SK-N-SH (cell line): ENCODE measurements around the gene DPF3. TPM values are rescaled to one million over a fixed set of nuclear protein-coding genes. Genes with fewer than 3 reads are reported as not detected.

ENCODE experiments used
- CTCF ChIA-PET: fragments of 300-600, 350-600 bp; formaldehyde crosslinking; extraction: SDS; loops from one replicate; lab custom pipeline; 2021; lab: Yijun Ruan, JAX
- POLR2A ChIA-PET: fragments of 350-600 bp; sonication (Branson Sonifier 250); formaldehyde crosslinking; extraction: SDS; loops from one replicate; lab custom pipeline; 2020; ENCODE audit warnings: antibody characterized with exemption, inconsistent platforms; lab: Yijun Ruan, JAX
- DNase-seq: peaks from one replicate; pipeline ENCODE4 v3.0.0; 2012
- H2AFZ ChIP-seq: fragments of 200-600 bp; sonication (generic); 2 replicates; pipeline ENCODE4 v1.8.1; 2016; ENCODE audit warnings: antibody characterized with exemption, mild to moderate bottlenecking, low read depth
- H3F3A ChIP-seq: fragments of 200-600 bp; sonication (generic); replicated peaks from 2 replicates; pipeline ENCODE3; 2016; ENCODE audit warnings: antibody characterized with exemption, mild to moderate bottlenecking; ENCODE audit not compliant: insufficient read depth
- H3K27ac ChIP-seq, 2 experiments: fragments of 200-500 bp in 1 of 2; fragments of 200-600 bp in 1 of 2; sonication (Bioruptor generic) in 1 of 2; sonication (generic), shearing (Covaris generic) in 1 of 2; 2 replicates each; pipeline versions ENCODE4 v1.5.1 to v1.6.1; 2014 to 2016; ENCODE audit warnings: low read depth in 2 of 2, inconsistent platforms in 1 of 2, low read length in 1 of 2, mild to moderate bottlenecking in 1 of 2, mixed read lengths in 1 of 2
- H3K27me3 ChIP-seq: fragments of 200-600 bp; sonication (generic), shearing (Covaris generic); 2 replicates; pipeline ENCODE4 v1.6.1; 2016; ENCODE audit warnings: mixed run types; ENCODE audit not compliant: insufficient read depth
- H3K36me3 ChIP-seq, 2 experiments: fragments of 200-500 bp in 1 of 2; fragments of 200-600 bp in 1 of 2; sonication (Bioruptor generic) in 1 of 2; sonication (generic) in 1 of 2; replicated peaks in 1 of 2; 2 replicates each; pipeline versions ENCODE3 to v1.5.1; 2014 to 2016; ENCODE audit warnings: low read length in 1 of 2, mild to moderate bottlenecking in 1 of 2; ENCODE audit not compliant: insufficient read depth in 2 of 2, control insufficient read depth in 1 of 2
- H3K4me1 ChIP-seq, 2 experiments: fragments of 200-500 bp in 1 of 2; fragments of 200-600 bp in 1 of 2; sonication (Bioruptor generic) in 1 of 2; sonication (generic), shearing (Covaris generic) in 1 of 2; 2 replicates each; pipeline versions ENCODE4 v1.5.1 to v1.6.1; 2014 to 2016; ENCODE audit warnings: low read depth in 1 of 2, low read length in 1 of 2, mixed run types in 1 of 2; ENCODE audit not compliant: insufficient read depth in 2 of 2, control insufficient read depth in 1 of 2
- H3K4me2 ChIP-seq: fragments of 200-600 bp; sonication (generic), shearing (Covaris generic); 2 replicates; pipeline ENCODE4 v1.6.1; 2017; ENCODE audit warnings: mixed run types
- H3K4me3 ChIP-seq, 2 experiments: fragments of 200-500 bp in 1 of 2; fragments of 200-600 bp in 1 of 2; sonication (Bioruptor generic) in 1 of 2; sonication (generic), shearing (Covaris generic) in 1 of 2; 2 replicates each; pipeline versions ENCODE4 v1.5.1 to v1.8.1; 2014 to 2016; ENCODE audit warnings: low read depth in 2 of 2, inconsistent platforms in 1 of 2, low read length in 1 of 2, mild to moderate bottlenecking in 1 of 2, mixed read lengths in 1 of 2, moderate library complexity in 1 of 2
- H3K79me2 ChIP-seq: fragments of 200-600 bp; sonication (generic); 2 replicates; pipeline ENCODE4 v1.8.1; 2017; ENCODE audit warnings: mild to moderate bottlenecking; ENCODE audit not compliant: insufficient read depth
- H3K9ac ChIP-seq: fragments of 200-600 bp; sonication (generic); 2 replicates; pipeline ENCODE4 v1.6.1; 2017; ENCODE audit warnings: mixed run types
- H3K9me2 ChIP-seq: fragments of 200-600 bp; sonication (generic); 2 replicates; pipeline ENCODE4 v1.6.1; 2017; ENCODE audit warnings: mixed run types
- H3K9me3 ChIP-seq: fragments of 200-600 bp; sonication (generic); 2 replicates; pipeline ENCODE4 v1.6.1; 2017; ENCODE audit warnings: mixed run types, mild to moderate bottlenecking, moderate library complexity
- H4K20me1 ChIP-seq: fragments of 200-600 bp; sonication (generic); 2 replicates; pipeline ENCODE4 v1.6.1; 2017; ENCODE audit warnings: mild to moderate bottlenecking, mixed run types; ENCODE audit not compliant: insufficient read depth
- CHD2 ChIP-seq: fragments of 150-350 bp; IDR thresholded peaks from 2 replicates; pipeline ENCODE4 v1.6.1; 2018; ENCODE audit warnings: low read length; ENCODE audit not compliant: partially characterized antibody
- CTCF ChIP-seq: fragments of 200-600 bp; sonication (generic); IDR thresholded peaks from 2 replicates; pipeline ENCODE4 v1.6.1; 2017; ENCODE audit warnings: antibody characterized with exemption, mild to moderate bottlenecking, moderate library complexity
- ELF1 ChIP-seq: IDR thresholded peaks from 2 replicates; pipeline ENCODE4 v1.4.0; 2012
- EP300 ChIP-seq, 2 experiments: IDR thresholded peaks; 2 replicates each; pipeline versions ENCODE4 v1.4.0 to v1.6.1; 2012; ENCODE audit warnings: borderline replicate concordance in 1 of 2, low read depth in 1 of 2, low read length in 1 of 2
- FOSL2 ChIP-seq: IDR thresholded peaks from 2 replicates; pipeline ENCODE4 v1.4.0; 2012; ENCODE audit warnings: low read depth, mild to moderate bottlenecking, moderate library complexity, borderline replicate concordance
- FOXM1 ChIP-seq: IDR thresholded peaks from 2 replicates; pipeline ENCODE4 v1.4.0; 2012; ENCODE audit warnings: low read depth, mild to moderate bottlenecking
- GABPA ChIP-seq: IDR thresholded peaks from 2 replicates; pipeline ENCODE4 v1.4.0; 2012; ENCODE audit warnings: low read depth, mild to moderate bottlenecking
- GATA2 ChIP-seq: sonication (generic); formaldehyde crosslinking; IDR thresholded peaks from 2 replicates; pipeline ENCODE4 v1.5.0; 2020; ENCODE audit warnings: mild to moderate bottlenecking, missing genetic modification reagents
- IRF3 ChIP-seq: fragments of 150-350 bp; IDR thresholded peaks from 2 replicates; pipeline ENCODE4 v1.6.1; 2016; ENCODE audit warnings: mild to moderate bottlenecking, low read depth, low read length
- MAX ChIP-seq: IDR thresholded peaks from 2 replicates; pipeline ENCODE4 v1.4.0; 2012; ENCODE audit warnings: low read depth
- MXI1 ChIP-seq: IDR thresholded peaks from 2 replicates; pipeline ENCODE4 v1.6.1; 2012; ENCODE audit warnings: mild to moderate bottlenecking, low read depth, low read length, improper control_type of control experiment
- NFIC ChIP-seq: IDR thresholded peaks from 2 replicates; pipeline ENCODE4 v1.4.0; 2012; ENCODE audit warnings: borderline replicate concordance
- PBX3 ChIP-seq: IDR thresholded peaks from 2 replicates; pipeline ENCODE4; 2012
- POLR2AphosphoS5 ChIP-seq: IDR thresholded peaks from 2 replicates; pipeline ENCODE4 v1.6.1; 2012; ENCODE audit warnings: low read depth, low read length
- RCOR1 ChIP-seq: fragments of 150-350 bp; IDR thresholded peaks from 2 replicates; pipeline ENCODE4 v1.6.1; 2017; ENCODE audit warnings: antibody characterized with exemption, low read length
- RXRA ChIP-seq: IDR thresholded peaks from 2 replicates; pipeline ENCODE4 v1.4.0; 2012; ENCODE audit warnings: low read depth, mild to moderate bottlenecking, borderline replicate concordance
- SIN3A ChIP-seq: IDR thresholded peaks from 2 replicates; pipeline ENCODE4 v1.6.1; 2012; ENCODE audit warnings: low read depth, mild to moderate bottlenecking, low read length, moderate library complexity, borderline replicate concordance
- SMC3 ChIP-seq: IDR thresholded peaks from 2 replicates; pipeline ENCODE4 v1.6.1; 2012; ENCODE audit warnings: low read depth, low read length, improper control_type of control experiment
- TEAD4 ChIP-seq: IDR thresholded peaks from 2 replicates; pipeline ENCODE4 v1.4.0; 2012; ENCODE audit warnings: mild to moderate bottlenecking, borderline replicate concordance; ENCODE audit not compliant: insufficient read depth
- WGBS: methylation state at CpG from one replicate; pipeline ENCODE4 v1.1.6; 2017; ENCODE audit warnings: low lambda C conversion rate; 5-methylcytosine and 5-hydroxymethylcytosine counted together
- polyA plus RNA-seq, 3 experiments: library from polyadenylated mRNA; depleted of rRNA; stranded (reverse); fragments of >200 nt; gene quantifications; 2 replicates each; pipeline ENCODE4 v1.2.3, GENCODE V29; 2012

Gene DPF3
- polyA plus RNA-seq, 1 of the 3 experiments (the other 2 are of a cell fraction), result 2.8 TPM

GRCh38 chr14:72925171-72925759 lies 31.4 kb upstream of the DPF3 start (continued):
- TF ChIP-seq MAX, result no peak

- Histone ChIP-seq H3K9me2 (no peaks in the 10 kb centered on the region), H3K36me3 (no peaks in the 10 kb centered on the region), H3K27me3 (no peaks in the 10 kb centered on the region), H3K4me2 (no peak overlapping the region), H3K4me3 (no peak overlapping the region), H3K27ac (no peak overlapping the region), H3K9me3 (no peaks in the 10 kb centered on the region), H4K20me1 (no peaks in the 10 kb centered on the region), H3K4me1 (peaks cover 0 to 12% of the 10 kb centered on the region in 2 experiments; a peak in 1 of 4 replicates), H3F3A (no peaks in the 10 kb centered on the region), H3K79me2 (peaks cover 10% of the 10 kb centered on the region), H2AFZ (no peak overlapping the region), H3K9ac (no peak overlapping the region)
- CTCF ChIA-PET, result interaction anchor here (0.7 to 4.3 kb wide), 5 partner anchors 20 to 410 kb away, joined by 3 to 34 read pairs (median 15); no protein-coding TSS in a partner anchor
- 36% methylated on average over 5 of the region's 5 CpGs for WGBS
- TF ChIP-seq FOSL2 (no peak), SMC3 (no peak), GATA2 (CRISPR knock-in tag) (0 out of 2 replicates have a peak, but pooled peaks have one; percentile 14), TEAD4 (no peak)
- POLR2A ChIA-PET, result no interaction called here
- peak; percentile 40 for DNase-seq
These were observed 30.4 kb upstream of the DPF3 start for GRCh38 chr14:72924337-72924736.

GRCh38 chr14:72921396-72921795 lies 27.5 kb upstream of the DPF3 start:
- Histone ChIP-seq H3K79me2 (no peaks in the 10 kb centered on the region), H3K27me3 (no peaks in the 10 kb centered on the region), H3F3A (no peaks in the 10 kb centered on the region), H2AFZ (no peak overlapping the region), H3K9me3 (no peaks in the 10 kb centered on the region), H3K4me2 (no peak overlapping the region), H3K9ac (no peak overlapping the region), H3K9me2 (no peaks in the 10 kb centered on the region), H4K20me1 (no peaks in the 10 kb centered on the region), H3K4me1 (peaks cover 0 to 10% of the 10 kb centered on the region in 2 experiments; a peak in 1 of 4 replicates), H3K27ac (no peak overlapping the region), H3K36me3 (no peaks in the 10 kb centered on the region), H3K4me3 (no peak overlapping the region)
- no peak for TF ChIP-seq GABPA
- no peak for TF ChIP-seq RXRA
- no peak for TF ChIP-seq POLR2AphosphoS5
- no peak for TF ChIP-seq NFIC
- no peak for TF ChIP-seq FOXM1
- TF ChIP-seq EP300 (IDR thresholded peaks at IDR 0.05; ENCODE audit: borderline replicate concordance in 1 of 2, low read depth in 1 of 2, low read length in 1 of 2), result no peak
- no peak for TF ChIP-seq MXI1
- no peak for TF ChIP-seq SIN3A
- no peak for TF ChIP-seq RCOR1
- no peak for TF ChIP-seq CTCF
- TF ChIP-seq CHD2, result no peak
- TF ChIP-seq ELF1, result no peak
- TF ChIP-seq IRF3, result no peak
- TF ChIP-seq FOSL2, result no peak
- no peak for TF ChIP-seq PBX3
- no peak for TF ChIP-seq TEAD4
- CTCF ChIA-PET, result interaction anchor here (0.9 to 2.6 kb wide), 3 partner anchors 26 to 407 kb away, joined by 3 to 12 read pairs (median 3); no protein-coding TSS in a partner anchor
- DNase-seq, result no peak
- POLR2A ChIA-PET, result no interaction called here
